K562 (cell line): ENCODE data around the gene BRAF. TPM values are rescaled to one million over a fixed set of nuclear protein-coding genes. Genes with fewer than 3 reads are reported as not detected.

Experiments
- CHCHD3 ChIP-seq: fragments of 250-450 bp; sonication (Bioruptor Pico); IDR thresholded peaks from 2 replicates; pipeline ENCODE4 v2.1.2; 2022; ENCODE audit warnings: mild to moderate bottlenecking
- RUNX1 ChIP-seq: sonication (generic); IDR thresholded peaks from 2 replicates; pipeline ENCODE4 v1.6.1; 2016; ENCODE audit warnings: antibody characterized with exemption, low read depth
- SFPQ ChIP-seq: fragments of 200-400 bp; formaldehyde crosslinking; IDR thresholded peaks from 2 replicates; pipeline ENCODE4 v1.6.1; 2017; ENCODE audit warnings: mild to moderate bottlenecking, low read depth, low read length, moderate library complexity
- ZBTB40 ChIP-seq, 2 experiments: fragments of 450-650 bp in 1 of 2; sonication (generic) in 1 of 2; formaldehyde crosslinking in 1 of 2; IDR thresholded peaks; 2 replicates each; pipeline versions ENCODE4 v1.7.1 to v1.9.0; 2016 to 2022; ENCODE audit warnings: inconsistent platforms in 1 of 2, mild to moderate bottlenecking in 1 of 2, missing genetic modification reagents in 1 of 2
- ZNF184 ChIP-seq: sonication (generic); formaldehyde crosslinking; IDR thresholded peaks from 2 replicates; pipeline ENCODE4 v1.5.0; 2020; ENCODE audit warnings: missing genetic modification reagents
- ZNF407 ChIP-seq: fragments of 450-650 bp; IDR thresholded peaks from 2 replicates; pipeline ENCODE4 v1.6.1; 2016; ENCODE audit warnings: low read depth
- polyA plus RNA-seq, 8 experiments: library from polyadenylated mRNA; depleted of rRNA in 4 of 8; stranded (reverse) in 5 of 8; unstranded in 3 of 8; fragments of >200 nt; fragmentation: Nextera tagmentation in 2 of 8; fragmentation: Illumina TruSeq in 1 of 8; extraction: Ambion mirVana in 2 of 8; extraction: Trizol in 1 of 8; gene quantifications; 2 replicates each; pipeline versions ENCODE4 v1.2.1 to v1.2.3, GENCODE V29; 2011 to 2014; ENCODE audit warnings: inconsistent platforms in 1 of 8, missing spikeins in 1 of 8
- total RNA-seq, 7 experiments: library from RNA; depleted of rRNA in 6 of 7; stranded (reverse); fragments of >200 nt in 6 of 7; fragmentation: Illumina TruSeq in 2 of 7; extraction: Trizol in 2 of 7; gene quantifications; 2 replicates each; pipeline versions ENCODE4 v1.2.1 to v1.2.3, GENCODE V29; 2011 to 2021; ENCODE audit warnings: low replicate concordance in 1 of 7

Gene BRAF
- total and polyA plus RNA-seq, 9 of the 15 experiments (the other 6 are each of a cell fraction or from before 2014, with no cell fraction given) = 3.6 to 38.3 (median 21.9) TPM

DNA sequence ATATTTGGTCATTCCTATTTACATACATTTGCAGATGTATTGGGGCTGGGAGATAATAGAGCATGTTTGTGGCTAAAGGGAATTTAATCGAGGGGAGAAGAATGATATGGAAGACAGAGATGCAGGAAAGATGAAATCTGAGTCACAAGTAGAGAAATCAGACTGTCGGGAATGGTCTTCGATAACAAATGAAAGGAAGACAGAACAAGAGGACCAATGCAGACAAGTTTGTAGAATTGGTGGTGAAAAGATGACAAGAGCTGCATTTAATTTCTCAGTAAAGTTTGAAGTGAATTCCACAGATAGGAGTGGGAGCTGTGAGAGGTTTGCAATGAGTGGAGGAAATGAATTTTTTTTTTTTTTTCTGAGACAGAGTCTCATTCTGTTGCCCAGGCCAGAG lies 60.0 kb downstream of the BRAF start (continued):
- TF ChIP-seq ZBTB40 (IDR thresholded peaks at IDR 0.05) (no peak), ZBTB40 (CRISPR knock-in tag; IDR thresholded peaks at IDR 0.05) (no peak), SFPQ (no peak), ZNF184 (CRISPR knock-in tag) (no peak), ZNF407 (no peak), CHCHD3 (CRISPR knock-in tag) (no peak), RUNX1 (no peak)
- TF ChIP-seq, all 486 proteins: peak for 0
